HPDE6-E6E7 (cell line): ENCODE data around the gene TUBA1B.

ENCODE experiments used
- DNase-seq: peaks from one replicate; pipeline ENCODE4 v3.0.0; 2011; ENCODE audit warnings: missing footprints; ENCODE audit errors: extremely low spot score

Gene TUBA1B

DNA sequence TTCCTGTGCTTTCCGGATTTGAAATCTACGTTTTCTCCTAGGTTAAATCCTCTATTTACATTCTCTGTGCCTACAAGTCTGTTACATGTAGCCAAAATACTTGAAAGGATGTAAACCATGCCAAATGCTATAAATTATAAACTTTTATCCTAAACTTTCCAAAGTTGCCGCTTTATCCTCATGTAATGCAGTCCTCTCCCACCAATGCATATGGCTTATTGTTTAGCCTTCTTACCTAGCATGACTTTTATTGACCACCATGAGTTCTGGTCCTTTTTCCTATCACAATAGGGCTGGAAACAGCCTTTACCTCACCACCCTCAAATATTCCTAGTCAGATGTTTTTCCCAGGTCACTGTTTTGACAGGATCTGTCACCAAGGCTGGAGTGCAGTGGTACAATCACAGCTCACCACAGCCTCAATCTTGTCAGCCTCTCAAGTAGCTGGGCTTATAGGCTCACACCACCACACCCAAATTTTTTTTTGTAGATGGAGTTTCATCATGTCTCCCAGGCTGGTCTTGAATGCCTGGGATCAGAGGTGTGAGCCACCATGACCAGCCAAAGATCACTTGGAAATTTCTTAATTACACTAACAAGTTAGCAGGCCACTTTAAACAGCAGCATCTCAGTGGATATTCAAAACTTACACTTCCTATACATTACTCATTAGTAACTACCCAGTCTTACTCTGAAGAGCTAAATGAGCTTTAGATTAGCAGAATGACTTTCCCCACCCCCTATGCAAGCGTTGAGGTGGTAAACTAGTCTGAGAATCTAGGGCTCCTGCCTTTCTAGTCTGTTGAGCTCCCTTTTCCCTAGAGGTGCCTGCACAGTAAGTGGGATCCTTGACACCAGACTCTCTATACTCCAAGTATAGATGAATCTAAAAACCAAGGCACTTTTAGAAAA is 4.1 kb downstream of the TUBA1B start:
- no peak for DNase-seq

DNA sequence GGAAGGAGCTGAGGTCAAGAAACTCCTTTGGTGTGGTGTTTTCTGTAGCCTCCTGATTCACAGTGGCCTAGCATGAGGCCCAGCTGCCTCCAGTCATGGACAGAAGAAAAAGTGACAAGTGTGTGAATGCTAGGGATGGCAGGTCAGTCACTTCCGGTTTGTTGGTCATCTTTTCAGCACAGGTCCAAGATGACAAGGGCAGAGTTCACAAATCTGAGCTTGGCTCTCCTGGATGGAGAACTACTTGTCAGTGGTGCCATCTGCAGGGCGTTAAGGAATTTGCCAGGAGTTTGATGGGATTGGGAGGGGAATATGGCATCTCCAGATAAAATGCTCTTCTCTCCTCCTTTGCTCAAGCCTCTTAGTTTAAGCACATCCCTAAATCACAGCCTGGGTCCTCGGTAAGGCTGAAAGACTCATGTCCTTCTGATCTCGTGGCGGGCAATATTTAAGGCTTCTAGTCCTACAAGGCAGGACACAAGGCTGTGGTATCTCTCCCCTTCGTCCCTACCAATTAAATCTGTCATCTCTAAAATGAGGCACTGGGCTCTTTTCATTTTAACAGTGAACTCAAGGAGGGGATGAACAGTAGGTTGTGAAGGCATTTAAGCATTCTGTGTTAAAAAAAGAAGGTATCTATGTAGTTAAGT is 10.0 kb downstream of the TUBA1B start:
- no peak for DNase-seq

DNA sequence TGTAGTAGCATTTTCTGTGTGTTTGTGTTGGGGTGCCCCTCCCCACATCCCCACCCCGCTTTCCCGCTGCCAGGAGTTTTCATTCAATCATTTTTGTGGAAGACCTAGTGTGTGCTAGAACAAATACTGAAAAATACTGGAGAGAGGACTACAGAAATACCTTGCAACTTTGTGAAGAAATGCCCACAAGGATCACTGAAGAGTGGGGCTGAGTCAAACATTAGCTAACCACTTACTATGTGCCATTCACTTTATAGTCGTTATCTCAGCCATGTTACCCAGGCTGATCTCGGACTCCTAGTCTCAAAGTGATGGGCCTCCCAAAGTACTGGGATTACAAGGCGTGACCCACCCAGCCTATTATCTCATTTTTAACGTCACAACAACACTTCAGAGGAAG is 20.0 kb downstream of the TUBA1B start:
- no peak for DNase-seq

DNA sequence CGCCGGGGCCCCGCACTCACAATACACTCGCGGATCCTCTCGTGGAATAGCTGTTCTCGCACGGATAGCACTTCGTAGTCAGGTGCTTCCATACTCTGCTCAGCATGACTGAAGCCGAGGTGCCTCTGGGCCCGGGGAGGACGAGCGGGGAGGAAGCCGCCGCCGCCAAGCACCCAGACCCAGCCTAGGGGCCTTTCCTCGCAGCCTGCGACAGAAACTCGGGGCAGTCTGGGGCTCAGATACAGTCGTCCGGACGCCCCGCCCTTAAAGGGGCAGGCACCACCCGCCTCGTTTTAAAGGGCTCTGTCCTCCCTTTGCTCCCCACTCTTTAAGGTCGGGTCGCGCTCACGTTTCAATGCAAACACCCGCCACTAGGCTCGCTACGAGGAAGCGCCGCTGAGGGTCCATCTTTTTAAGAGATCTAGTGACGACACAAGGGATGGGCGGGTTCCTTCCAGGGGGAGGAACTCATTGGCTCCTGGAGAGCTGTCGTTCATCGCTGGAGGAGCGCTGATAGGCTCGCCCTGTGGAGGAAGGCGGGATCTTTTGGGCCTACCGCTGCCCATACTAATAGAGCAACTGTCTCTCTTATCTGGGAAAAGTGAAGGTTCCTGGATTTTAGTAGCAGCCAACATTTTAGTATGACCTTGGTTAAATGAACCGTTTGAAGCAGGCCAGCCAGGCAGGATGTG is 20.6 kb downstream of the TUBA1B start, which contains the start of gene LMBR1L:
LMBR1L (minus strand) TSS at position 384 of the 692 bp plus-strand sequence; CDS start at position 92, 292 bp downstream.
- peak; percentile 99 for DNase-seq

DNA sequence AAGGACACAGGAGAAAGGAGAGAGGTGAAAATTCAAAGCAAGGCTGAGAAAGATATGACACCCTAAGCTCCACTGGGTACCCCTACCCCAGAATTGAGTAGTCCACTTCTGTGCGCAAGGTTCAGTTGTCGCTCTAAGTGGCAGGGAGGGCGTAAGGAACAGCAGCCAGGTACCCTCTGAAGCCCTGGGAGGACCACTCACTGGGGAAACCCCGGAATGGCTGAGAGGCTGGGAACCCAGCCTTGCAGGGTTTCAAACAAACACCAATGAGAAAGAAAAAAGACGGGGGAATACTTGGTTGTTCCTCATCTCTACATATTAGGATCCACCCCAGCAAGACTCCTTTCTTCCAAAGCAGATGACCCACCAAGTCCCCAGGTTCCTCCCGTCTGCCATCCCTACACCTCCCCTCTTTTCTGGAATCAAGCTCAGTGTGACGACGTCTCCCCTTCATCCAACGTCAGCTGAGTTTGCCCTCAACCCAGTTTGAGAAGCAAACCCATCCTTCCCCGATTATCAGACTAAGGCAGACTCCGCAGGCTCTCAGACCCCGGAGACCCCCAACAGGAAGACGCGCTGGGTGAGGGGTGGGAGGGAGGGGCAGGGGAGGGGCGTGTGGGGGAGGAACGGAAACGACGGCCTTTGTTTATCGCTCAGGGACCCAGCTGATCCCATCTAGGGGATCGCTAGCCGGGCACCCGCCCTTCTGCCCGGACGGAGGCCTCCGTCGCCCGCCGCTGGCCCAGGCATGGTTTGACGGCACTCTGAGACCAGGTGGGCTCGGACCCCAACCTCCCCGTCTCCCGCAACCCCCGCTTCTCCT is 21.3 kb downstream of the TUBA1B start:
- DNase-seq, result no peak

DNA sequence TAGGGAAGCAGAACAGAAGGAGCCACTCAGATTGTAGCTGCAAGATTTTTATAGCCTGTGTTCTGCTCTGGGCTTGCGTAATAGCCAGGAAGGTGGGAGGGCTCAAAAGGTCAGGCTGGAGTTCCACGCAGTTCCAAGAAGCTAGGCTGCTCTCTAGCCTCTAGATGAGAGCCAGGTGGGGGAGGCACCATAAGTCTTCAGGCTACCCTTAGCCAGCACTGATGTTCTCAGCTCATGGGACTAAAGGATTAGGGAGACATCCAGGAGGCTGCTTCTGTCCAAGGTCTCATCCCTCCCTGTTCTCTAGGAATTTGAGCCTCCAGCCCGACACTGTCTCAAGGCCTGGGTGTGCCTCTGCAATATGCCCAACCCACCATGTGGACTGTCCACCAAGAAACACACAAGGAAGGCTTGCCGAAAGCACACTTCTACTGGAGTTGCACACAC is 22.2 kb downstream of the TUBA1B start:
- no peak for DNase-seq

DNA sequence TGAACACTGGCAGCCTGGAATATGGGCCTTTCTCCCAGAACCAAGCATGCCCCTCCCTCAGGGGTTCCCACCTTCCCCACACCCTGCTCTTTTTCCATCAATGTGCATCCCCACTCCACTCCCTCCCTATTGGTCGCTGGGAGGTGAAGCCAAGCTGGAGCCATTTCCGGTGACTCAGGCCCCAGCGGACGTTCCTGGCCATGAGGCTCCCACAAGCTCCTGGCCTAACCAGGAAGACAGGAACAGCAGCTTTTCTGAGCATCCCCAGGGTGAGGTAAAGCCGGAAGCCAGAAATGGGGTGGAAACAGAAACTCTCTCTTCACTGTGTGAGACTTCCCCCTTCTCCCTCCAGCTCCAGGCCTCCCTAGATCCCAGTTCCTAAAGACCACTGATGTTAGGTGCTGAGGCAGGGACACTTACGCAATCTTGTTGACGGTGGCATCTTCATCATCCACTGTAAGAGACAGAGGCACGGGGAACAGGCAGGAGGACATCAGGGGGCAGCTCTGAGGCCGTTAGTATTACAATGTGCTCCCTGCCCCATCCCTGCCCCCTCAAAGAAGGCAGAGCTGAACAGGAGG is 25.6 kb downstream of the TUBA1B start:
- DNase-seq, result peak; percentile 94

DNA sequence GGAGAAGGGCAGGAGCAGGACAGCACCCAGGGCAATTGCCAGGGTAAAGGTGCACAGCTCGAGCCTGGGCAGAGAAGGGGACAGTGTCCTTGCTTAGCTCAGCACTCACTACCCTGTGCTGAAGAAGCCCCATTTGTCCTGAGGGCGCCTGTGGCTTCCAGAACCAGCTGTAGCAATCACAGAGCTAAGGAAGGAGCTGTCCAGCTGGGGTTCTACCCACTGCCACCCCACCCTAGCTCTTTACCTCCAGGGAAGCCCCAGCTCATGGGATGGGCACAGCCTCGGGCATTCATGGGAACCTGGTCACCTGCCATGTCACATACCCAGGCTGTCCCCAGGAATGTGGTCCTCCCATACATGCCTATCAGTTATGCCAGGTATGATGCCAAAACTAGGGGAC is 26.4 kb downstream of the TUBA1B start:
- DNase-seq, result no peak

DNA sequence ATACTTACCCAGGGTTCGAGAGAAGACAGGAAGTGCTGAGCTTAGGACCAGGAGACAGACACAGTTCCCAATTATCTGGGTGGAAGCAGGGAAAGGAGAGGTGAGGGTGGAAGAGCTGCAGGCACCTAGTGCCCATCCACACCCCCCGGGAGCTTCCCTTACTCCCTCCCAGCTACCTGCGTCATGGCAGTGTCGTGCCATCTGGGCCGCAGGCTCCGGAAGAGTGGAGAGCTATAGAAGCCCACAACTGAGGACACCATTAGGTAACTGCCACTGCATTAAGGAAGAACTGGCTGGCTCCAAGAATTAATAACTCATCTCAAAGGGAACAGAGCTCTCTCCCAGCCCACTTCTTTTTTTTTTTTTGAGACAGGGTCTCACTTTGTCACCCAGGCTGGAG is 30.8 kb downstream of the TUBA1B start:
- no peak for DNase-seq

DNA sequence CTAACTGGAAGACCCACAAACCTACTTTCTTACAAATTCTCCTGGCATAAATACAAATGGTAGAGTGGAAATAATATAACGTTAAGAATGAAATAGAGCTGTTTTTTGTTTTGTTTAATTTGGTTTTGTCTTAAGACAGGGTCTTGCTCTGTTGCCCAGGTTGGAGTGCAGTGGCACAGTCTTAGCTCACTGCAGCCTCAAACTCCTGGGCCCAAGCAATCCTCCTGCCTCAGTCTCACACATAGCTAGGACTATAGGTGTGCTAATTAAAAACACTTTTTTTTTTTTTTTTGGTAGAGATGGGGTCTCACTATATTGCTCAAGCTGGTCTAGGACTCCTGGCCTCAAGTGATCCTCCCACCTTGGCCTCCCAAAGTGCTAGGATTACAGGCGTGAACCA is 32.5 kb downstream of the TUBA1B start:
- no peak for DNase-seq

DNA sequence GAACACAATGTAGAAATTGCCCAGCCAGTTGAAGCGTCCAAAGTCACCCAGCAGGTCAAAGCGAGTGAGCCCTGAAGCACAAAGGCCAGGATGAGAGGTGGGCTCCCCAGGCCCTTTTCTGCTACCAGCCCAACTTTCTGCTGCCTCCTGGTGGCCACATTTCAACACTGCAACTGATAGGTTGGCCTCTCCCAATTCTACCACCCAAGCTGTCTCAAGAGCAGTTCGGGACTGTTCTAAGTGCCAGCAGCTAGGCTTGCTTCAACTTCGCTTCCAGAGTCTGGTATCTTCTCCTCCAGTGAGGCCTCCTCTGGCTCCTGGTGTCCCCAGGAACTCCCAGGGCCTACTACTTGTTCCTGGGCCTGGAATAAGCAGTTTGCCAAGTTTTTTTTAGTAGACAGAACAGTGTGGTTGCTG is 33.2 kb downstream of the TUBA1B start:
- no peak for DNase-seq

DNA sequence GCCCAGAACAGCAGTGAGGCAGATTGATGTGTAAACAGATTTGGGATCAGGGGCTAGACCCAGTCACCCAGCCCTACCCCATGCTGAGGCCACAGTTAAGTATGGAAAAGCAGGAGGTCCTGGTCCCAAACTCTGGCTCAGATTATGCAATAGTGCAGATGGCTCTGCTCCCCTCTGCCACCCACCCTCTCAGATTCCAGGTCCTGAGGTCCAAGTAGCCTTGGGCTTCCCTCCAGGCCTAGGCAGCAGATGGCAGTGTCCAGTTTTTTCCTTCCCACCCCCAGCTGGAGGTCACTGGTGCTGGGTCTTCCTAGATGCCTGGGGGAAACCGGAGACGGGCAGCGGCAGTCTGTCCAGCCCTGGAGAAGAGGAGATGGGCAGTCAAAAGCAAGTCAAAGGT is 33.8 kb downstream of the TUBA1B start:
- DNase-seq, result no peak

DNA sequence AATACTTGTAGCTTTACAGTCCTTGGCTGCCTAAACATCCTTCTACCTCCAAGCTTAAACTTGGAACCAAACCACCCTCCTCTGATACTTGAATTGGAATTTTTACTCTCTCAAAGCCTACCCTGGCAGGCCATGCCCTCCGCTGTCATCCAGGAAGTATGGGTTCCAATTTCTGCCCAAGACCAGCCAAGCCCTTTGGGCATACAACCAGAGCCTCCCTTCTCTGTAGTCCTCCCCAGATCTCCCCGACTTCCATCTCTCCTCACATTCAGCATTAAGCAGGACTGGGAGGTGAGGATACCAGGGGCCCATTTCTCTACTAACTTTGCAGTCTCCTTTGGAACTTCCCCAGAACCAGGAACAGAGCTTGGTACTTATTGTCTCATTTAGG is 36.2 kb downstream of the TUBA1B start:
- no peak for DNase-seq

DNA sequence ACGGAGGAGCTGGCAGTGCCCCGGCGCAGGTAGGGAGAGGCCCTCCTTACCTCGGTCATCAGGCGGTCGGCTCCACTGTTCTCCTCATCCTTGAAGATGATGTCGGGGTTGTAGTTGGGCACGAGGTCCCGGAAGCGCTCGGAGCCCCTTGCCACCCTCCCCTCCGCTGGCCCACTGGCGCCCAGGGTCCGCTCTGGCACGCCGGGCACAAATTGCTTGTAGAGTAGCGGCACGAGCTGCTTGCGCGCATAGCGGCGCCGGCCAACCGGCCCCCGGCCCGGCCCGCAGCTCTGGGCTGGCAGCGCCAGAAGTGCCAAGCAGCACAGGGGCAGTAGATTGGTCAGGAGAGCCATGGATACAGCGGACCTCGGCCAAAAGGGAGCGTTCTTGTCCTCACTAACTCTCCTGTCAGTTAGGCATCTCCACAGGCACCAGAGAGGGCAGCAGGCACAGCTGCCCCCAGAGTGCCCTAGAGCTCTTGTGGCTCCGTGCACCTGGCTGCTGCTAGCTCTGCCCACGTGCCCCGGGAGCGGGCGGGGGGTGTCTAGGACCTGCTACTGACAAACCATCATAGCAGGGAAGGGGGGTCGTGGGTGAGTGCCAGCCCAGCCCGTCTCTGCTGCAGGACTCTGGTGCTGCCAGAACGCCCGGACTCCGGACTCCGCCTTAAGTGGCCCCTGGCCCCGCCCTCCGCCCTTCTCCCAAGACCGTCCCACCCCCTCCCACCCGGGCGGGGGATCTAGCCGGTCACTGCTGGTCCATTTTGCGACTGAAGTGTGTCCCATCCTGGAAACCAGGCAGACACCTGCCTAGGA is 36.8 kb downstream of the TUBA1B start, which contains the start of gene DHH:
DHH (minus strand) TSS at position 642 of the 815 bp plus-strand sequence; CDS start at position 353, 289 bp downstream.
- DNase-seq, result no peak

DNA sequence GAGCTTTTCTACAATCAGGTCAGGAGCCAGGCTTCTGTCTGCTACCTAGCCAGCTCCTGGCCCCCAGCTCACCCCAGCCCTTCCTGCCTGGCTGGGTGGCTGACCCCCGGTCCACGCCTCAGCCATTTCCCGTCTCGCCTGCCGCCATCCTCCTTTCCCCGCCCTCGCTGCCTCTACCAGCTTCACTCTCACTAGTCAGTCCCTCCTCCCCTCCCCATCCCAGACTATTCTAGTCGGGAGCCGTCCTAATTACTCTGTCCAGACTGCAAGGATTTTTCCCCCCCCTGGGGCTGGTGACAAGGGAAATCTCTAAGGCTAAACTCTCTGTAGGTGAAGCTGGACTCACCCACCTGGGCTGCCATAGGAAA is 37.4 kb downstream of the TUBA1B start:
- DNase-seq, result no peak

DNA sequence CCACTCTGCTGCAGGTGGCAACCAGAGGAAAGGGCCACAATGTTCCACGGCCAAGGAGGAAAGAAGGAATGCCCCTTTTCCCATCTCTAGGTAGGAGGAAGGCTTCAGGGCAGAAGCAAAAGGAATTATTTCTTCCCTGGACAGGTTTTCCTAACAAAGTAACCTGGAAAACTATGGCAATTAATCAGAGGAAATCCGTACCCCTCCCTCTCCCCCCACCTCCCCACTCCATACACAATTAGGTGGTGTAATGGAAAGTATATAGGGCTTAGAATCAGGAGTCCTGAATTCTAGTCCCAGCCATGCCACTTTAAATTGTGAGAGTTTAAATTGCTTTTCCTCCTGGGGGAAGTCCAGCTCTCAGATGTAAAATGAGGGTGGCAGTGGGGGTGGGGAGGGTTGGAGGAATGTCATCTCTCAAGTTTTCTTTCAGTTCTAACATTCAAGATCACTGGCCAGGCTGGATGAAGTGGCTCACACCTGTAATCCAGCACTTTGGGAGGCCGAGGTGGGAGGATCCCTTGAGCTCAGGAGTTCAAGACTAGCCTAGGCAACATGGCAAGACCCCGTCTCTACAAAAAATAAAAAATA is 38.3 kb downstream of the TUBA1B start:
- DNase-seq, result no peak

DNA sequence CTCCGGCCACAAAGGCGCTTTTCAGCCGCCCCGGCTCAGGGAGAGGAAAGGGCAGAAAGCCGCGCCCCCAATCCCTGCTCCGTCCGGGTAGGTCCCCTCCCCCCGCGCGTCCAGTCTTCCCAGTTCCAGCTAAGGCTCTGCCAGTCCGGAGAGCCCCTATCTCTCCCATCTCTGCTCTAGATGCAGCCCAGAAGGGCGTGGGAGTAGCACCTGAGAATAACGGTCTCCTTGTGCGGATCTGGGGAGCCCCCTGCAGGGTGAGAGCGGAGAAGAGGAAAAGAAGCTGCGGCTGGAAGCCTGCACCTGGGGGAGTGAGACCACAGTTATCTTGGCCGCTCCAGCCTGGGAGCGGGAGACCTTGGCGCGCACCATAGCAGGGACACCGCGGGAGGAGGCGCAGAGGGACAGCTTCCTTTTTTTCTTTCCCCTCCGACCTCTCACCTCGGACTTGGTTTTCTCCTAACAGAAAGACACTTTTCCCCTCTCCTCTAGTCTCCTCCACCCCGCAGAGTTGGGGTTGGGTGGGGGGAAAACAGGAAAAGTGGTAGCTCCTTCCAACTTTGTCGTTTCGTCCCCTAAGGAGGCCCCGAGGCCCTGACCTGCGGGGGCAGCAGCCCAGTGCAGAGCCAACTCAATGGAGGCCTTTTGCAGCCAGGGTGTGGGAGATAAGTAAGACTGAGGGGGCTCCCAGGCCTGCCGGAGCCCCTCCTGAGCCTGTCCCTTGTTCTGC is 38.9 kb downstream of the TUBA1B start:
- no peak for DNase-seq

DNA sequence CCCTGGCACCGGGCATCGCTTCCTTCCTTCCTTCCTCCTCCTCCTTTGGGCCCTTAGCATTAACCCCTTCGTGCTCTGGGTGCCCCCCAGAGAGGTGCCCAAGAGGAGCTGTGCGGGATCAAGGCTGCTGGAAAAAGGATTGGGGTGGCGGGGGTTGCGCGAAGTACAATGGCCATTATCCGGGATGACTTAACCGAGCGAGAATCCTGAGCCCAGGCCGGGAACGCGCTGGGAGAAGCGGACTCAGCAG is 39.4 kb downstream of the TUBA1B start:
- DNase-seq, result no peak

DNA sequence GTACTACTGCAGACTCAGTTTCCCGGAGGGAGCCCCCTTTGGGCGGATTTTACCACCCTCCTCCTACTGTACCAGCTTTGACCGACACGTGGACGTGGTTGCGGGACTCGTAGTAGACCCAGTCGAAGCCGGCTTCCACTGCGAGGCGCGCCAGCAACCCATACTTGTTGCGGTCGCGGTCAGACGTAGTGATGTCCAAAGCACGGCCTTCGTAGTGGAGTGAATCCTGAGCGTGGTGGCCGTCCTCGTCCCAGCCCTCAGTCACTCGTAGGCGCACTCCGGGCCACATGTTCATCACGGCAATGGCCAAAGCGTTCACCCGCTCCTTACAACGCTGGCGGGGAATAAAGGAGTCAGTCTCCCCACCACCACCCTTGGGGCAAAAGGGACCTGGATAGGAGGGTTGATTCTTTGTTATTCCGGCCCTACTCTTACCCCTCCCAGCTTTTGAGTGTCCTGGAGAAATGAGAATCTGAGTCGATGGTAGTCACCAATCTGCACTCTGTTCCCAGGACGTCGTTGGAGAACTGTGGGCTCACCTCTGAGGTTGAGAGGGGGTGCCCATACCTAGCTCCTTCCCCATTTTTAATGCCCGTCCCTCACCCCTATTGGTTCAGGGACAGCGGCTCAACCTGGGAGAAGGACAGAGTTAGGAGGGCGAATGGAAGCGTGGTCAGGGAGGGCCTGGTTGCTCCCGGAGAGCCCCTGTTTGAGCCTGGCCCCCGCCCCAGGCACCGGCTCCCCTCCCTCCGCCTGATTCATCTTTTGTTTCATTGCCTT is 39.9 kb downstream of the TUBA1B start:
- no peak for DNase-seq
